Measurements from ENCODE around the gene FLNB. TPM values are rescaled to one million over a fixed set of nuclear protein-coding genes. Genes with fewer than 3 reads are reported as not detected.

The FLNB gene
- polyA plus RNA-seq, 1 donor from 2014 or later, result 10.3 TPM

GRCh38 chr3:58015520-58015915 is 7.3 kb downstream of the FLNB start:
- Histone ChIP-seq H3K9ac (ENCODE audit: low read length) (no peak overlapping the region), H3K27me3 (ENCODE audit: insufficient read depth, low read depth, low read length) (no peaks in the 10 kb centered on the region), H3K4me2 (ENCODE audit: low read length) (no peak overlapping the region), H2AFZ (ENCODE audit: low read depth, low read length) (no peak overlapping the region), H3K4me3 (ENCODE audit: low read length) (no peak overlapping the region), H3K36me3 (ENCODE audit: insufficient read depth, low read length) (no peaks in the 10 kb centered on the region), H3K9me3 (ENCODE audit: low read length) (no peaks in the 10 kb centered on the region), H4K20me1 (ENCODE audit: insufficient read depth) (no peaks in the 10 kb centered on the region), H3K79me2 (replicated peaks; ENCODE audit: insufficient read depth, low read length) (no peaks in the 10 kb centered on the region), H3K9me2 (ENCODE audit: insufficient read depth, low read length) (no peaks in the 10 kb centered on the region), H3K27ac (ENCODE audit: low read length) (no peak overlapping the region), H3F3A (ENCODE audit: insufficient read depth, low read length, poor library complexity, severe bottlenecking) (no peaks in the 10 kb centered on the region)
- TF ChIP-seq MXI1 (conservative IDR thresholded peaks at IDR 0.05; ENCODE audit: poor library complexity, severe bottlenecking) (no peak), EZH2 (IDR thresholded peaks at IDR 0.05; ENCODE audit: borderline replicate concordance, insufficient read depth, low read length, poor library complexity, severe bottlenecking) (no peak), POLR2AphosphoS5 (IDR thresholded peaks at IDR 0.05) (no peak), TAF1 (IDR thresholded peaks at IDR 0.05; ENCODE audit: low read depth) (no peak), RAD21 (conservative IDR thresholded peaks at IDR 0.05) (no peak), EP300 (conservative IDR thresholded peaks at IDR 0.05; ENCODE audit: poor library complexity, severe bottlenecking) (no peak), SMC3 (conservative IDR thresholded peaks at IDR 0.05; ENCODE audit: poor library complexity) (no peak)
- TF ChIP-seq, protein P1, sequence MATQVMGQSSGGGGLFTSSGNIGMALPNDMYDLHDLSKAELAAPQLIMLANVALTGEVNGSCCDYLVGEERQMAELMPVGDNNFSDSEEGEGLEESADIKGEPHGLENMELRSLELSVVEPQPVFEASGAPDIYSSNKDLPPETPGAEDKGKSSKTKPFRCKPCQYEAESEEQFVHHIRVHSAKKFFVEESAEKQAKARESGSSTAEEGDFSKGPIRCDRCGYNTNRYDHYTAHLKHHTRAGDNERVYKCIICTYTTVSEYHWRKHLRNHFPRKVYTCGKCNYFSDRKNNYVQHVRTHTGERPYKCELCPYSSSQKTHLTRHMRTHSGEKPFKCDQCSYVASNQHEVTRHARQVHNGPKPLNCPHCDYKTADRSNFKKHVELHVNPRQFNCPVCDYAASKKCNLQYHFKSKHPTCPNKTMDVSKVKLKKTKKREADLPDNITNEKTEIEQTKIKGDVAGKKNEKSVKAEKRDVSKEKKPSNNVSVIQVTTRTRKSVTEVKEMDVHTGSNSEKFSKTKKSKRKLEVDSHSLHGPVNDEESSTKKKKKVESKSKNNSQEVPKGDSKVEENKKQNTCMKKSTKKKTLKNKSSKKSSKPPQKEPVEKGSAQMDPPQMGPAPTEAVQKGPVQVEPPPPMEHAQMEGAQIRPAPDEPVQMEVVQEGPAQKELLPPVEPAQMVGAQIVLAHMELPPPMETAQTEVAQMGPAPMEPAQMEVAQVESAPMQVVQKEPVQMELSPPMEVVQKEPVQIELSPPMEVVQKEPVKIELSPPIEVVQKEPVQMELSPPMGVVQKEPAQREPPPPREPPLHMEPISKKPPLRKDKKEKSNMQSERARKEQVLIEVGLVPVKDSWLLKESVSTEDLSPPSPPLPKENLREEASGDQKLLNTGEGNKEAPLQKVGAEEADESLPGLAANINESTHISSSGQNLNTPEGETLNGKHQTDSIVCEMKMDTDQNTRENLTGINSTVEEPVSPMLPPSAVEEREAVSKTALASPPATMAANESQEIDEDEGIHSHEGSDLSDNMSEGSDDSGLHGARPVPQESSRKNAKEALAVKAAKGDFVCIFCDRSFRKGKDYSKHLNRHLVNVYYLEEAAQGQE (IDR thresholded peaks at IDR 0.05; ENCODE audit: borderline replicate concordance), result no peak
- TF ChIP-seq, protein P2, sequence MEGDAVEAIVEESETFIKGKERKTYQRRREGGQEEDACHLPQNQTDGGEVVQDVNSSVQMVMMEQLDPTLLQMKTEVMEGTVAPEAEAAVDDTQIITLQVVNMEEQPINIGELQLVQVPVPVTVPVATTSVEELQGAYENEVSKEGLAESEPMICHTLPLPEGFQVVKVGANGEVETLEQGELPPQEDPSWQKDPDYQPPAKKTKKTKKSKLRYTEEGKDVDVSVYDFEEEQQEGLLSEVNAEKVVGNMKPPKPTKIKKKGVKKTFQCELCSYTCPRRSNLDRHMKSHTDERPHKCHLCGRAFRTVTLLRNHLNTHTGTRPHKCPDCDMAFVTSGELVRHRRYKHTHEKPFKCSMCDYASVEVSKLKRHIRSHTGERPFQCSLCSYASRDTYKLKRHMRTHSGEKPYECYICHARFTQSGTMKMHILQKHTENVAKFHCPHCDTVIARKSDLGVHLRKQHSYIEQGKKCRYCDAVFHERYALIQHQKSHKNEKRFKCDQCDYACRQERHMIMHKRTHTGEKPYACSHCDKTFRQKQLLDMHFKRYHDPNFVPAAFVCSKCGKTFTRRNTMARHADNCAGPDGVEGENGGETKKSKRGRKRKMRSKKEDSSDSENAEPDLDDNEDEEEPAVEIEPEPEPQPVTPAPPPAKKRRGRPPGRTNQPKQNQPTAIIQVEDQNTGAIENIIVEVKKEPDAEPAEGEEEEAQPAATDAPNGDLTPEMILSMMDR (IDR thresholded peaks at IDR 0.05; ENCODE audit: poor library complexity, severe bottlenecking), result no peak

- Histone ChIP-seq H3K9me3 (ENCODE audit: low read length) (no peaks in the 10 kb centered on the region), H3K27ac (ENCODE audit: low read length) (no peak overlapping the region), H3K4me3 (ENCODE audit: low read length) (no peak overlapping the region), H3K9ac (ENCODE audit: low read length) (no peak overlapping the region), H3K9me2 (ENCODE audit: insufficient read depth, low read length) (no peaks in the 10 kb centered on the region), H3K79me2 (replicated peaks; ENCODE audit: insufficient read depth, low read length) (no peaks in the 10 kb centered on the region), H3K27me3 (ENCODE audit: insufficient read depth, low read depth, low read length) (no peaks in the 10 kb centered on the region), H3K36me3 (ENCODE audit: insufficient read depth, low read length) (no peaks in the 10 kb centered on the region), H3F3A (ENCODE audit: insufficient read depth, low read length, poor library complexity, severe bottlenecking) (no peaks in the 10 kb centered on the region), H2AFZ (ENCODE audit: low read depth, low read length) (no peak overlapping the region), H4K20me1 (ENCODE audit: insufficient read depth) (no peaks in the 10 kb centered on the region), H3K4me2 (ENCODE audit: low read length) (no peak overlapping the region)
- TF ChIP-seq TAF1 (IDR thresholded peaks at IDR 0.05; ENCODE audit: low read depth) (no peak), RAD21 (conservative IDR thresholded peaks at IDR 0.05) (no peak), EP300 (conservative IDR thresholded peaks at IDR 0.05; ENCODE audit: poor library complexity, severe bottlenecking) (no peak), POLR2AphosphoS5 (IDR thresholded peaks at IDR 0.05) (no peak), EZH2 (IDR thresholded peaks at IDR 0.05; ENCODE audit: borderline replicate concordance, insufficient read depth, low read length, poor library complexity, severe bottlenecking) (no peak), MXI1 (conservative IDR thresholded peaks at IDR 0.05; ENCODE audit: poor library complexity, severe bottlenecking) (no peak), SMC3 (conservative IDR thresholded peaks at IDR 0.05; ENCODE audit: poor library complexity) (no peak)
- TF ChIP-seq, protein P2 (IDR thresholded peaks at IDR 0.05; ENCODE audit: poor library complexity, severe bottlenecking), result no peak
- TF ChIP-seq, protein P1 (IDR thresholded peaks at IDR 0.05; ENCODE audit: borderline replicate concordance), result no peak
Measured at GRCh38 chr3:58016710-58017109, 8.5 kb downstream of the FLNB start.
